SK-MEL-5 (cell line): ENCODE data around the gene SRGAP2. TPM values are rescaled to one million over a fixed set of nuclear protein-coding genes. Genes with fewer than 3 reads are reported as not detected.
"Not testable (repeated sequence)": the region's sequence is repeated elsewhere in the genome, so short reads cannot be mapped to it uniquely, and the experiment has no call there.

Source experiments
- DNase-seq: peaks from one replicate; pipeline ENCODE4 v3.0.0-alpha.2; 2016; ENCODE audit warnings: low read depth, low spot score
- in situ Hi-C: cut with HindIII; loops from 2 replicates; pipeline ENCODE4 v1.10.0; 2016; ENCODE audit warnings: low sequenced_read_pairs, high pct_unique_total_duplicates, low pct_unique_long_range_greater_than_20kb
- total RNA-seq: library from RNA; depleted of rRNA; stranded (reverse); fragments of >200 nt; shearing (Covaris generic); gene quantifications from 2 replicates; pipeline ENCODE4 v1.2.3, GENCODE V29; 2014; rRNA removed

The SRGAP2 gene
- total RNA-seq, 1 experiment from 2014 or later = 38.9 TPM

GRCh38 chr1:206231989-206232388 lies 28.6 kb downstream of the SRGAP2 start:
- in situ Hi-C loops, DNase-seq: not testable (repeated sequence)

DNA sequence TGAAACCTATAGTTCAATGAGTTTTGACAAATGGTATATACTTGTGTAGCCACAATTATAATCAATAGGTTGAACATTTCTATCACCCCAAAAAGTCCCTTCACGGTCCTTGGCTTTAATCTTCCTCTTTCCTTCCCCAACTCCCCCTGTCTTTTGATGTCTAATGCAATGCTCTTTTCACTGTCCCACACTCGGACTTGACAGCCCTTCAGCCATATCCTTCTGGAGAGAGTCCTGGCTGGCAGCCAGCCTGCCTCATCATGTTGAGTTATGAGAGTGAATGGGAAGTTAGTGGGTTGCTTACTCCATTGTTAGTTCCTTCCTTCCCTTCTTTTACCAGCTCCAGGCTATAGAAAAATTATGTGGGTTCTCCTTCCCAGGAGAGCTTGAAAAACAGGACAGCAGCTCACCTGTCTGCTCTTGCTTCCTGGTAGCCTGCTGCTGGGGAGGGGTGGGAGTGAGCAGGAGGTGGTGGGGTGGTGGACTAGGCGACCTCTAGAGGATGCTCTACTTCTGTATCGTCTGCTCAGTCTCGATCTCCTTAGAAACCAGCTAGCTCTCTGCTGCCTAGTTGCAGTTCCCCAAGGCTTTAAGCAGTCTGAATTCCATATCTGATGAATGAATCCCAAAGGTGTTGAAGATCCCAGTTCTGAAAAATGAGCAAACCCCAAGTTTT lies 29.8 kb downstream of the SRGAP2 start:
- in situ Hi-C loops, DNase-seq: not testable (repeated sequence)

- DNase-seq, in situ Hi-C loops: not testable (repeated sequence)
These were observed 31.0 kb downstream of the SRGAP2 start for GRCh38 chr1:206234189-206234916.

DNA sequence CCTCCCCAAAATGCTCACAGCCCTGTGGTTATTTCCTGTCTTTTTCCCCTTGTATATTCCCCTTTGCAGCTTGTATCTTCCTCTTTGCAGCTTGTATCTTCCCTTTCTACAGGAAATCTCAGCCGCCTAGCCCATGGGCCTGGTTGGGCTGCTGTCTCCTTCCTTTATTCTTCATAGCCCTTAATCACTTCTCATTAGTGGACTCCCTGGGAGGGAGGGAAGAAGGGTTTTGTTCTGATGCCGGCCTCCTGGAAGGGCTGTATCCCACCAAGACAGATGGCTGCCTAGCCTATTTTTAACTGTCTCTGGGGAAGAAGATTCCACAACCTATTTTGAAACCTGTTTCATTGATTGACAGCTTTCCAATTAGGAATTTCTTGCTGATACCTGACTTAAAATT lies 31.8 kb downstream of the SRGAP2 start:
- in situ Hi-C loops, DNase-seq: not testable (repeated sequence)

- in situ Hi-C loops, DNase-seq: not testable (repeated sequence)
These were observed 36.9 kb downstream of the SRGAP2 start for GRCh38 chr1:206240288-206240687.

DNA sequence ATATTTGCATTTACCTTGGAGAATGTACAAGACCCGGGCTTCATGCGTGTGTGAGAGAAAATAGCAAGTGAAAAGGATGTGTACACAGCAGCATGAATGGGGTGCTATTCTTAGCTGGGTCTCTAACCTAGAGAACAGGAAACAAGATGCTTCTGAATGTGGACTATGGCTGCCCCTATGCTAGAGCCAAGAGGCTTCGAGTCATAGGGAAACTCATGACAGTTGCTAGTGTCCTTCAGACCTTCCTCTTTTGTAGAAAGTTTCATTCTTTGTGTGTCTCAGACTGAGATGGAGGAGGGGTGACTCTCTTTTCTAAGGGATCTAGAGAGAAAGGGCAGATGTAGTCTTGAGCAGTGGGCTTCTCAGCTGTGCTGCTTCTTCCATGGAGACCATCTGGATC lies 40.0 kb downstream of the SRGAP2 start:
- in situ Hi-C loops, DNase-seq: not testable (repeated sequence)

GRCh38 chr1:206245479-206245878 lies 42.1 kb downstream of the SRGAP2 start:
- DNase-seq, in situ Hi-C loops: not testable (repeated sequence)

DNA sequence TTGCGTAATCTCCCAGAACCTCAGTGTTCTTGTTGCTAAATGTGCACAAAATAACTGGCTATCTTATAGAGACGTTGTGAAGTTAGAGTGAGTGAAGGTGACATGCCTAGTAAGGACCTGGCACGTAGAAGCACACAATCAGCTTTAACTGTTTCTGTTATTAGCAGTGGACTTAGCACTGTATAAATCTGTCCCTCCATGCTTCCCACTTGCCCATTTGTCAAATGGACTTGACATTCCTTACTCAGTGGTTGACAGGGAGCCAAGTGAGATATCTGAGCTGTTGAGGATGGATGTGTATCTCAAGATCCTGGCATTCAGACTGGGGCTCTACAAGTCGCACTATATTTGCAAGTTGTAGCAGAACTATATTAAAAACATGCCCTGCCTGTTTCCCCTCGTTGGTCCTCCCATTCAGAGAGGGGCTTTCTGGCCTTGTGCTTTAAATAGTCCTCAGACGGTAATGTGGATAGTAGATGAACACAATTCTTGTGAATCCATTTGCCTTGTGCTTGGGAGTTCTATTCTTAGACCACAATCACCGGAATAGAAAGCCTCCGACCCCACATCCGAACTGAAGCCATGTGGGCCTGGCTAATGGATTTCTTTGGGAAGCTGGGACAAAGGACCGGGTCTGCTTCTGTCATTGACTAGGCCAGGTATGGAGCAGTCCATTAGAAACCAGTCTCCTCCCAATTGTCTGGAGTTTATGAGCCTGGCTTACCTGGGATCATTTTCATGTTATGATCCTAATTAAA lies 43.0 kb downstream of the SRGAP2 start:
- DNase-seq, in situ Hi-C loops: not testable (repeated sequence)

GRCh38 chr1:206250953-206251681 lies 47.8 kb downstream of the SRGAP2 start:
- DNase-seq, in situ Hi-C loops: not testable (repeated sequence)

- DNase-seq, in situ Hi-C loops: not testable (repeated sequence)
These were observed 49.5 kb downstream of the SRGAP2 start for GRCh38 chr1:206252680-206253335.

Other genes starting within 250 kb of the SRGAP2 start
- 2.6 and 3.4 TPM in 2 replicates for gene RAB7B, start 200.1 kb upstream of the SRGAP2 start, total RNA-seq
- gene CTSE, start 179.6 kb upstream of the SRGAP2 start, total RNA-seq = 0.19 TPM in 1 of 2 replicates, not detected in the other
- not detected in 2 replicates for gene RHEX, start 150.4 kb upstream of the SRGAP2 start, total RNA-seq
- gene AVPR1B, start 86.2 kb upstream of the SRGAP2 start, total RNA-seq = not detected in 2 replicates
- 3.7 and 6.4 TPM in 2 replicates for gene FAM72A, start 702 bp upstream of the SRGAP2 start, total RNA-seq